HG03139 (cell line): Measurements from ENCODE around the gene PHYKPL.

Experiments used
- ATAC-seq: cut with Tn5 transposase; IDR thresholded peaks from one replicate; pipeline ENCODE4 v1.9.1; 2021; ENCODE audit not compliant: unreplicated experiment

PHYKPL gene

GRCh38 chr5:178224403-178224802, 8.2 kb downstream of the PHYKPL start:
- ATAC-seq = no peak

GRCh38 chr5:178223828-178224335, 8.7 kb downstream of the PHYKPL start:
- ATAC-seq = no peak

- no peak for ATAC-seq
Observed at GRCh38 chr5:178223196-178223773, 9.3 kb downstream of the PHYKPL start.

- no peak for ATAC-seq
Observed at GRCh38 chr5:178222292-178222691, 10.3 kb downstream of the PHYKPL start.

- ATAC-seq = no peak
Observed at GRCh38 chr5:178221853-178222252, 10.7 kb downstream of the PHYKPL start.

GRCh38 chr5:178221282-178221681, 11.3 kb downstream of the PHYKPL start:
- ATAC-seq = no peak

- ATAC-seq = no peak
Observed at GRCh38 chr5:178218827-178219226, 13.8 kb downstream of the PHYKPL start.

- no peak for ATAC-seq
Observed at GRCh38 chr5:178218237-178218776, 14.3 kb downstream of the PHYKPL start.

GRCh38 chr5:178216779-178217178, 15.8 kb downstream of the PHYKPL start:
- ATAC-seq = no peak

GRCh38 chr5:178216088-178216534, 16.5 kb downstream of the PHYKPL start:
- ATAC-seq = no peak

GRCh38 chr5:178215280-178216002, 17.2 kb downstream of the PHYKPL start:
- ATAC-seq = no peak

- ATAC-seq = no peak
Observed at GRCh38 chr5:178214160-178214803, 18.3 kb downstream of the PHYKPL start.

- ATAC-seq = no peak
Observed at GRCh38 chr5:178213748-178214151, 18.9 kb downstream of the PHYKPL start.

- ATAC-seq = no peak
Observed at GRCh38 chr5:178213003-178213461, 19.6 kb downstream of the PHYKPL start.

- no peak for ATAC-seq
Observed at GRCh38 chr5:178212241-178213002, 20.2 kb downstream of the PHYKPL start.

GRCh38 chr5:178211095-178212048, 21.2 kb downstream of the PHYKPL start:
- ATAC-seq = no peak

- no peak for ATAC-seq
Observed at GRCh38 chr5:178210686-178211085, 21.9 kb downstream of the PHYKPL start.

GRCh38 chr5:178210073-178210535, 22.5 kb downstream of the PHYKPL start:
- ATAC-seq = no peak

- no peak for ATAC-seq
Observed at GRCh38 chr5:178209334-178210072, 23.1 kb downstream of the PHYKPL start.
